ENCODE data around the gene VWA3A.

VWA3A gene

GRCh38 chr16:22183901-22184614 lies 91.7 kb downstream of the VWA3A start:
- DNase-seq, result peak in 2 of 3 experiments; percentile 3 to 6

GRCh38 chr16:22184615-22184968 lies 92.3 kb downstream of the VWA3A start:
- no peak for DNase-seq

DNA sequence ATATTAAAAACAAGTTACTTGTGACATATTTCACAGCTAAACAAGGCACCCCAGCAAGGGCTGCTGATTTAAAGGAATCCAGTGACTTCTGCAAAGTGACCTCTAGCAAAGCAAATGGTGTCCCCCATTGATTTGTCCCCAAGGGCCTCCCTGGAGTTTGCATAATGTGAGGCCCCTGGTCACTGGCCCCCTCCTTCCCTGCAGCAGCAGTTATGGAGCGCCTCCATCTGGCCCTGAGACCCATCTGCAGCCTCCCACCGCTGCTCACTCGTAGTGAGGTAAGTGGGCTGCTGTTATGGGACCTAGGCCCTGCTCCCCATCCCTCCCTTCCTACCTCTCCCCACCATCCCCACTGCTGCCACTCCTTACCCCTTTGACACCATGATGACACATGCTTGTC lies 94.2 kb downstream of the VWA3A start:
- DNase-seq, result no peak

DNA sequence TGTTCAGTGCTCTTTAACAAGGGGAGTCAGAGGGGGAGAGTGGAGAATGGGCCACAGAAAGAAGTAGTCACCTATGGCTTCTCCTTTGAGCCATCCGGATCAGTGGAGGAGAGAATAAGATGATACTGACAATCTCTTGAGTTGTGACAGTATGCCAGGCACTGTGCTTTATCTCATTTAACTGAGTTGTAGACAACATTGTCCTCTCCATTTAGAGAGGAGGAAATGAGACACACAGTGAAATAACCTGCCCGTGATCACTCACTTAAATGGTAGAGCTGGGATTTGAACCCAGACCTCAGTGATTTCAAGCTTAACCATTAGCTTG lies 95.9 kb downstream of the VWA3A start:
- no peak for DNase-seq

GRCh38 chr16:22188595-22189442 lies 96.5 kb downstream of the VWA3A start:
- peak; percentile 47 to 79 (median 49) for DNase-seq

DNA sequence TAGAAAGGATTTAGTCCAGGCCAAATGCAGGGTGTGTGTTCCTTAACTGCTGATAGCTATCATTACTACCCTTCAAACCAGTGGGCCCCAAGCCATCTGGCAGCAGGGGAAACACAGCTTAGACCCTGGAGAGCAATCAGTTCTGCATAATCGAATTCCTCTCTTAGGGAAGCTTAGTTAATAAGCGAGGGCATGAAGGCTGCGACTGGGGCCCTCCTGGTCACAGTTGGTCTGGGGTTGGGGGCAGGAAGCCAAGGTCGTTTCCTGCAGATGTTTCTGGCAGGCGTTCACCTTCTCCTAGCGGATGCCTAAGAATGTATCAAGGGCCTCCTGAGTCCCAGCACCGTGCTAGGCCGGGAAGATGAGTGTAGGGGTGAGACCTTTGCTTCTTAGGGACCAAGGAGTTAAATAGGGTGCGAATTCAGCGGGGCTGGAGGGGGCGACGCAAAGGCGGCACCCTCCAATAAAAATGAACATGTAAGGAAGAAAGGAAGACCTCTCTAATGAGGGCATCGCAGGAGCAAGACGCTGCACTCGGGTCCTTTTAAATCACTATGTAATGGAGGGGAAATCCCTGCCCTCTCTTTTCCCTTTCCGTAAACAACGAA lies 97.2 kb downstream of the VWA3A start:
- peak in 2 of 3 experiments; percentile 53 to 56 for DNase-seq

DNA sequence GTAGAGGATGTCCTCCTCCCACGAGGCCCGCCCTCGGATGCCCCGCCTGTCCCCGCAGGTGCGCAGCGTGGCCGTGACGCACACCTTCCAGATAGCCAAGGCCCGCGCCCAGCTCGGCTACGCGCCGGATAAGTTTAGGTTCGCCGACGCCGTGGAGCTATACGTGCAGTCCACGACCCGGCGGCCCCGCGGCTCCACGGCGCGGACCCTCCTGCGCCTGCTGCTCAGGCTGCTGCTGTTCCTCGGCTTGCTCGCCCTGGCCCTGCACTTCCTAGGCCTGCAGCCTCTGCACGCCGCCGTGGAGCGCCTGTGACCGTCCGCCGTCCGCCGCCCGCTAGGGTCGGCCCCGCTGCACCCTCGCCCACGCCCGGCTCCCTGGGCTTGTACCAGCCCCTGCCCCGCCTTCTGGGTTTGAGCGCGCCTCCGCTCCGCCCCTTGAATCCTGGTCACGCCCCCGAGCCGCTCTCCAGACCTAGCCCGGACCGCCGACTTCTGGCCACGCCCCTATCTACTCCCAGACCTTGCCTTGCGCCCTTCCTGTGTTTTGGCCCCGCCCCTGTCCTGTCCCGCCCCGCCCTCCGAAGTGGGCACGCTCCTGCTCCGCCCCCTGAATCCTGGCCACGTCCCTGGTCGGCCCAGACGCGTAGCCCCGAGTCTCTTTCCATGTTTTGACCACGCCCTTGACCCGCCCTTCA lies 97.9 kb downstream of the VWA3A start:
- peak; percentile 84 to 99 (median 98) for DNase-seq

GRCh38 chr16:22190776-22191531 lies 98.6 kb downstream of the VWA3A start:
- DNase-seq, result peak; percentile 96 to 99 (median 99)

GRCh38 chr16:22191532-22192260 lies 99.4 kb downstream of the VWA3A start:
- peak in 2 of 3 experiments; percentile 30 to 67 for DNase-seq

- DNase-seq, result peak in 2 of 3 experiments; percentile 30 to 67
Measured at GRCh38 chr16:22192261-22193062, 100.1 kb downstream of the VWA3A start.

DNA sequence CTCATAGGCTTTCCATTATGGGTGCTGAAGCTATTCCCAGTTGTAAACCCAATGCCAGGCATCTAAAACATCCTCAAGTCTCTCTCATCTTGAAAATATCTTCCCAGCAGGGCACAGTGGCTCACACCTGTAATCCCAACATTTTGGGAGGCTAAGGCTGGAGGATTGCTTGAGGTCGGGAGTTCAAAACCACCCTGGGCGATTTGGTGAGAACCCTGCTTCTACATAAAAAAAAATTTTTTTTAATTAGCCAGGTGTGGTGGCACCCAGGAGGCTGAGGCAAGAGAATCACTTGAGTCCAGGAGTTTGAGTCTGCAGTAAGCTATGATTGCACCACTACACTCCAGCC lies 100.7 kb downstream of the VWA3A start:
- DNase-seq, result no peak

GRCh38 chr16:22194707-22195444 lies 102.5 kb downstream of the VWA3A start:
- no peak for DNase-seq

DNA sequence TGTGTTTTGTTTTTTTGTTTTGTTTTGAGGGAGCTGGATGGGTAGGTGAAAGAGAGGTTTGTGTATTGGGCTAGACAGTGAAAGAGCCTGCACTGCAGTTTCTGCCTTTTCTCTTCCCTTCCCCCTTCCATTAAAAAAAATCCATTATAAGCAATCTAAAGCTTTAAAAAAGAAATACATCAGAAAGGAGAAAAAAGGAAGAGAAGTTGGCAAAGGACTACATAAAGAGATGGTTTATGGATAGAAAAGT lies 103.0 kb downstream of the VWA3A start:
- no peak for DNase-seq

GRCh38 chr16:22195695-22196558 lies 103.6 kb downstream of the VWA3A start:
- peak; percentile 85 to 96 (median 88) for DNase-seq

- DNase-seq, result peak in 1 of 3 experiments; percentile 8
Measured at GRCh38 chr16:22196559-22197168, 104.3 kb downstream of the VWA3A start.

GRCh38 chr16:22198547-22199293 lies 106.4 kb downstream of the VWA3A start:
- DNase-seq, result no peak

DNA sequence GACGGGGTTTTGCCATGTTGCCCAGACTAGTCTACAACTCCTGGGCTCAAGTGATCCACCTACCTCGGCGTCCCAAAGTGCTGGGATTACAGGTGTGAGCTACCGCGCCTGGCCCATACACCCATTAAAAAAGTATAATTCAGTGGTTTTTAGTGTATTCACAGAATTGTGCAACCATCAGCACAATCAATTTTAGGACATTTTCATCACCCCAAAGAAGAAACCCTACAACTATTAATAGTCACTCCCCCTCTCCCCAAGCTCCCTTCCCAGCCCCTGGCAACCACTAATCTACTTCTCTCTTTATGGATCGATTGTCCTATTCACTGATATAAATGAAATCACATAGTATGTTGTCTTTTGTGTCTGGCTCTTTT lies 109.9 kb downstream of the VWA3A start:
- DNase-seq, result no peak

DNA sequence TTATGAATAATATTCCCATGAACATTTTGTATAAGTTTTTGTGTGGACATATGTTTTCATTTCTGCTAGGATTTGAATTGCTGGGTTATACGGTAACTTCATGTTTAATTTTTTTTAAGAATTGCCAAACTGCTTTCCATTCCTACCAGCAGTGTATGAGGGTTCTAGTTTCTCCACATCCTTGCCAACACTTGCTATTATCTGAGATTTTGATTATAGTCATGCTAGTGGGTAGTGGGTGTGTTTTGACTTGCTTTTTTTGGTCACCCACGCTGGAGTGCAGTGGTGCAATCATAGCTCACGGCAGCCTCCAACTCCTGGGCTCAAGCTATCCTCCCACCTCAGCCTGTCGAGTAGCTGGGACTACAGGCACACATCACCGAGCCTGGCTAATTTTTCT lies 110.8 kb downstream of the VWA3A start:
- no peak for DNase-seq

Data from NCI-H1417 (cell line).